HG02610 (cell line): ENCODE data around the gene NXPE4.
"Not testable (repeated sequence)": the region's sequence is repeated elsewhere in the genome, so short reads cannot be mapped to it uniquely, and the experiment has no call there.

Experiments
- ATAC-seq: cut with Tn5 transposase; IDR thresholded peaks from one replicate; pipeline ENCODE4 v1.9.1; 2021; ENCODE audit warnings: mild to moderate bottlenecking, moderate library complexity; ENCODE audit not compliant: unreplicated experiment

NXPE4 gene

DNA sequence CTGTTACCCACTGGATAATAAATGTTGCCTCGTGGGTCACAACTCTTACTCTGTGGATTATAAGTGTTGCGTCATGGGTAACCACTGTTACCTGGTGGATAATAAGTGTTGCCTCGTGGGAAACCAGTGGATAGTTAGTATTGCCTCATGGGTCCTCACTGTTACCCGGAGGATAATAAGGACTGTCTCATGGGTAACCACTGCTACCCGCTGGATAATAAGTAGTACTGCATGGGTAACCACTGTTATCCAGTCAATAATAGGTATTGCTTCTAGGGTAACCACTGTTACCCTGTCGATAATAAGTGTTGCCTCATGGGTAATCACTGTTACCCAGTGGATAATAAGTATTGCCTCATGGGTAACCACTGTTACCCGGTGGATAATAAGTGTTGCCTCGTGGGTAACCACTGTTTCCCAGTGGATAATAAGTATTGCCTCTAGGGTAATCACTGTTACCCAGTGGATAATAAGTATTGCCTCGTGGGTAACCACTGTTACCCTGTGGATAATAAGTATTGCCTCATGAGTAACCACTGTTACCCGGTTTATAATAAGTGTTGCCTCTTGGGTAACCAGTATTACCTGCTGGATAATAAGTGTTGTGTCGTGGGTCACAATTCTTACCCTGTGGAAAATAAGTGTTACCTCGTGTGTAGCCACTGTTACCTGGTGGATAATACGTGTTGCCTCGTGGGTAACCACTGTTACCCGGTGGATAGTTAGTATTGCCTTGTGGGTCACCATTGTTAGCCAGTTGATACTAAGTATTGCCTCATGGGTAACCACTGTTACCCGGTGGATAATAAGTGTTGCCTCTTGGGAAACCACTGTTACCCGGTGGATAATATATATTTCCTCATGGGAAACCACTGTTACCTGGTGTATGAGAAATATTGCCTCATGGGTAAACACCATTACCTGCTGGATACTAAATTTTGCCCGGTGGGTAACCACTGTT, 15.7 kb upstream of the NXPE4 start:
- ATAC-seq = no peak

DNA sequence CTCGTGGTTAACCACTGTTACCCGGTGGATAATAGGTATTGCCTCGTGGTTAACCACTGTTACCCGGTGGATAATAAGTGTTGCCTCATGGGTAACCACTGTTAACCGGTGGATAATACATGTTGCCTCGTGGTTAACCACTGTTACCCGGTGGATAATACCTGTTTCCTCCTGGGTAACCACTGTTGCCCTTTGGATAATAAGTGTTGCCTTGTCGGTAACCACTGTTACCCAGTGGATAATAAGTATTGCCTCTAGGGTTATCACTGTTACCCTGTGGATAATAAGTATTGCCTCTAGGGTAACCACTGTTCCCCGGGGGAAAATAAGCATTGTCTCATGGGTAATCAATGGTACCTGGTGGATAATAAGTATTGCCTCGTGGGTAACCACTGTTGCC, 15.0 kb upstream of the NXPE4 start:
- no peak for ATAC-seq

DNA sequence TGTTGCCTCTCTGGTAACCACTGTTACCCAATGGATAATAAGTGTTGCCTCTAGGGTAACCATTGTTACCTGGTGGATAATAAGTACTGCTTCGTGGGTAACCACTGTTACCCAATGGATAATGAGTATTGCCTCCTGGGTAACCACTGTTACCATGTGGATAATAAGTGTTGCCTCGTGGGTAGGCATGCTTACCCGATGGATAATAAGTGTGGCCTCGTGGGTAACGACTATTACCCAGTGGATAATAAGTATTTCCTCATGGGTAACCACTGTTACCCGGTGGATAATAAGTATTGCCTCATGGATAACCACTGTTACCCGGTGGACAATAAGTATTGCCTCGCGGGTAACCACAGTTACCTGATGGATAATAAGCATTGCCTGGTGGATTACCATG, 13.8 kb upstream of the NXPE4 start:
- ATAC-seq = no peak

DNA sequence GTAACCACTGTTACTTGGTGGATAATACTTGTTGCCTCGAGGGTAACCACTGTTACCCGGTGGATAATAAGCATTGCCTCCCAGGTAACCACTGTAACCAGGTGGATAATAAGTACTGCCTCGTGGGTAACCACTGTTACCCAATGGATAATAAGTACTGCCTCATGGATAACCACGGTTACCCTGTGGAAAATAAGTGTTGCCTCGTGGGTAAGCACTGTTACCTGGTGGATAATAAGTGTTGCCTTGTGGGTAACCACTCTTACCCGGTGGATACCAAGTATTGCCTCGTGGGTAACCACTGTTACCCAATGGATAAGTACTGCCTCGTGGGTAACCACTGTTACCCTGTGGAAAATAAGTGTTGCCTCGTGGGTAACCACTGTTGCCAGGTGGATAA, 13.0 kb upstream of the NXPE4 start:
- ATAC-seq = not testable (repeated sequence)

DNA sequence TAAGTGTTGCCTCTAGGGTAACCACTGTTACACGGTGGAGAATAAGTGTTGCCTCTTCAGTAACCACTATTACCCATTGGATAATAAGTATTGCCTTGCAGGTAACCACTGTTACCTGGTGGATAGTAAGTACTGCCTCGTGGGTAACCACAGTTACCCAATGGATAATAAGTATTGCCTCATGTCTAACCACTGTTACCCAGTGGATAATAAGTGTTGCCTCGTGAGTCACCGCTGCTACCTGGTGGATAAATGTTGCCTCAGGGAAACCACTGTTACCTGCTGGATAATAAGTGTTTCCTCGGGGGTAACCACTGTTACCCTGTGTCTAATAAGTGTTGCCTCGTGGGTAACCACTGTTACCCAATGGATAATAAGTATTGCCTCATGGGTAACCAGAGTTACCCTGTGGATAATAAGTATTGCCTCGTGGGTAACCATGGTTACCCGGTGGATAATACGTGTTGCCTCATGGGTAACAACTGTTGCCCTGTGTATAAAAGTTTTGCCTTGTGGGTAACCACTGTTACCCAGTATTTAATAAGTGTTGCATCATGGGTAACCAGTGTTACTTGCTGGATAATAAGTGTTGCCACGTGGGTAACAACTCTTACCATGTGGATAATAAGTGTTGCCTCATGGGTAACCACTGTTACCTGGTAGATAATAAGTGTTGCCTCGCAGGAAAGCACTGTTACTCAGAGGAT, 12.3 kb upstream of the NXPE4 start:
- no peak for ATAC-seq

DNA sequence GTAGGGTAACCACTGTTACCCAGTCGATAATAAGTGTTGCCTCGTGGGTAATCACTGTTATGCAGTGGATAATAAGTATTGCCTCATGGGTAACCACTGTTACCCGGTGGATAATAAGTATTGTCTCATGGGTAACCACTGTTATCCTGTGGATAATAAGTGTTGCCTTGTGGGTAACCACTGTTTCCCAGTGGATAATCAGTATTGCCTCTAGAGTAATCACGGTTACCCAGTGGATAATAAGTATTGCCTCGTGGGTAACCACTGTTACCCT, 11.2 kb upstream of the NXPE4 start:
- ATAC-seq = not testable (repeated sequence)

DNA sequence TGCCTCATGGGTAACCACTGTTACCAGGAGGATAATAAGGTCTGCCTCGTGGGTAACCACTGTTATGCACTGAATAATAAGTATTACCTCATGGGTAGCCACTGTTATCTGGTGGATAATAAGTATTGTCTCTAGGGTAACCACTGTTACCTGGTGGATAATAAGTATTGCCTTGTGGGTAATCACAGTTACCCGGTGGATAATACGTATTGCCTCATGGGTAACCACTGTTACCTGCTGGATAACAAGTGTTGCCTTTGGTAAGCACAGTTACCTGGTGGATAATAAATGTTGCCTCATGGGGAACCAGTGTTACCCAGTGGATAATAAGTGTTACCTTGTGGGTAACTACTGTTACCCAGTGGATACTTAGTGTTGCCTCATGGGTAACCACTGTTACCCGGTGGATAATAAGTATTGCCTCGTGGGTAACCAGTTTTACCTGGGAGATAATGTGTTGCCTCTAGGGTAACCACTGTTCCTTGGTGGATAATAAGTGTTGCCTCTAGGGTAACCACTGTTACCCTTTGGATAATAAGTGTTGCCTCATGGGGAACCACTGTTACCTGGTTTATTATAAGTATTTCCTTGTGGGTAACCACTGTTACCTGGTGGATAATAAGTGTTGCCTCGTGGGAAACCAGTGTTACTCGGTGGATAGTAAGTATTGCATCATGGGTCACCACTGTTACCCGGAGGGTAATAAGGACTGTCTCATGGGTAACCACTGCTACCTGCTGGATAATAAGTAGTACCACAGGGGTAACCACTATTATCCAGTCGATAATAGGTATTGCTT, 10.6 kb upstream of the NXPE4 start:
- ATAC-seq = no peak

DNA sequence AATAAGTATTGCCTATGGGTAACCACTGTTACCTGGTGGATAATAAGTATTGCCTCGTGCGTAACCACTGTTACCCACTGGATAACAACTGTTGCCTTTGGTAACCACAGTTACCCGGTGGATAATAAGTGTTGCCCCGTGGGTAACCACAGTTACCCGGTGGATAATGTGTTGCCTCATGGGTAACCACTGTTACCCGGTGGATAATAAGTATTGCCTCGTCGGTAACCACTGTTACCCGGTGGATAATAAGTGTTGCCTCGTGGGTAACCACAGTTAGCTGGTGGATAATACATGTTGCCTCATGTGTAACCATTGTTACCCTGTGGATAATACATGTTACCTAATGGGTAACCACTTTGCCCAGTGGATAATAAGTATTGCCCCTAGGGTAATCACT, 9.8 kb upstream of the NXPE4 start:
- ATAC-seq = no peak

DNA sequence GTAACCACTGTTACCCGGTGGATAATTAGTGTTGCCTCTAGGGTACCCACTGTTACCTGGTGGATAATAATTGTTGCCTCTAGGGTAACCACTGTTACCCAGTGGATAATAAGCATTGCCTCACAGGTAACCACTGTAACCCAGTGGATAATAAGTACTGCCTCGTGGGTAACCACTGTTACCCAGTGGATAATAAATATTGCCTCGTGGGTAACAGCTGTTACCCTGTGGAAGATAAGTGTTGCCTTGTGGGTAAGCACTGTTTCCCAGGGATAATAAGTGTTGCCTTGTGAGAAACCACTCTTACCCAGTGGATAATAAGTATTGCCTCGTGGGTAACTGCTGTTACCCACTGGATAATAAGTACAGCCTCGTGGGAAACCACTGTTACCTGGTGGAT, 9.3 kb upstream of the NXPE4 start:
- no peak for ATAC-seq

DNA sequence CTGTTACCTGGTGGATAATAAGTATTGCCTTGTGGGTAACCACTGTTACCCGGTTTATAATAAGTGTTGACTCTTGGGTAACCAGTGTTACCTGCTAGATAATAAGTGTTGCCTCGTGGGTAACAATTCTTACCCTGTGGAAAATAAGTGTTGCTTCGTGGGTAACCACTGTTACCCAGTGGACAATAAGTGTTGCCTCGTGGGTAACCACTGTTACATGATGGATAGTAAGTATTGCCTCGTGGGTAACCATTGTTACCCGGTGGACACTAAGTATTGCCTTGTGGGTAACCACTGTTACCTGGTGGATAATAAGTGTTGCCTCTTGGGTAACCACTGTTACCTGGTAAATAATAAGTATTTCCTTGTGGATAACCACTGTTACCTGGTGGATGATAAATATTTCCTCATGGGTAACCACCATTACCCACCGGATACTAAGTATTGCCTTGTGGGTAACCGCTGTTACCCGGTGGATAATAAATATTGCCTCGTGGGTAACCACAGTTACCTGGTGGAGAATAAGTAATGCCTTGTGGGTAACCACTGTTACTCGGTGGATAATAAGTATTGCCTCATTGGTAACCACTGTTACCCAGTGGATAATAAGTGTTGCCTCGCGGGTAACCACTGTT, 8.7 kb upstream of the NXPE4 start:
- no peak for ATAC-seq

DNA sequence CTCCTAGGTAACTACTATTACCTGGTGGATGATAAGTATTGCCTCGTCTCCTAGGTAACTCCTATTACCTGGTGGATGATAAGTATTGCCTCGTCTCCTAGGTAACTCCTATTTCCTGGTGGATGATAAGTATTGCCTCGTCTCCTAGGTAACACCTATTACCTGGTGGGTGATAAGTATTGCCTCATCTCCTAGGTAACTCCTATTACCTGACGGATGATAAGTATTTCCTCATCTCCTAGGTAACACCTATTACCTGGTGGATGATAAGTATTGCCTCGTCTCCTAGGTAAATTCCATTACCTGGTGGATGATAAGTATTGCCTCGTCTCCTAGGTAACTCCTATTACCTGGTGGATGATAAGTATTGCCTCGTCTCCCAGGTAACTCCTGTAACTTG, 7.6 kb upstream of the NXPE4 start:
- ATAC-seq = not testable (repeated sequence)

DNA sequence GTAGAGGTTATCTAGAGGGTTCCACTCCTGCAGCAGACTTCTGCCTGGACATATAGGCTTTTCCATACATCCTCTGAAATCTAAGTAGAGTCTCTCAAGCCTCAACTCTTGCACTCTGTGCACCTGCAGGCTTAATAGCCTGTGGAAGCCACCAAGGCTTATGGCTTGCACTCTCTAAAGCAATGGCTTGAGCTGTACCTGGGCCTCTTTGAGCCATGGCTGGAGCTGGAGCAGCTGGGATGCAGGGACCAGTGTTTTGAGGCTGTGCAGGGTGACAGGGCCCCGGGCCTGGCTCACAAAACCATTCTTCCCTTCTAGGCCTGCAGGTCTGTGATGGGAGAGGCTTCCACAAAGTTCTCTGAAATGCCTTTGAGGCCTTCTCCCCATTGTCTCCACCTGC, 2.9 kb upstream of the NXPE4 start:
- no peak for ATAC-seq

DNA sequence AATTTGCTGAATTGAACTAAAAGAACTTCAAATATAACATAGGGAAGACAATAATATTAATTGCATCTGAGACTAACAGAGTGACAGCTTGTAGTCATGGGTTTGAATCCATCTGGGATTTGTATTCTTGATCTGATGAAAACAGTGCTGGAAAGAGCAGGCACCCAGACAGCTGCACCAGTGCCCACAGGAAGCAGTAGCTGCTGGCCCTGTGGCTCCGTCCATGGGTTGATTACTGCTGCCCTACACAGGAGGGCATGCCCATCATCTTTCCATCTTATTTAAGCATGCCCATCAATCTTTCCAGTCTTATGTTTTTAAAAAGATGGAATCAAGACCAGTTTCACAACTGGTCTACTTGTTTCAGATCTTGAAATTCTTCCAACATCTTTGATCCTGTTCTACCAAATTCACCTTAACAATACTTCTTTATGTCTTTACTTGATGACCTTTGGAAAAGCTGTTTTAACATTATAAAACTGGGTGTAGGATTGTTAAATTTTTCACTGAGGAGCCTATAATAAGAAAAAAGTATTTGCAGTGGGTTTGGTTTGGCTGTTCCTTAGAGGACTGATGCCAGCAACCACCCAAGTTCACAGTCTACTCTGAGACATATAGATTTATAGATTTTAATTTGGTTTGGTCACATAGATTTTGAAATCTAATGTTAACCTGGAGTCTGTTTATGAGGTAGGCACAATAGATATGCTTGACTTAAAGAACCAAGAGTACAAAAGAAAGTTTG, 761 bp upstream of the NXPE4 start:
- no peak for ATAC-seq

DNA sequence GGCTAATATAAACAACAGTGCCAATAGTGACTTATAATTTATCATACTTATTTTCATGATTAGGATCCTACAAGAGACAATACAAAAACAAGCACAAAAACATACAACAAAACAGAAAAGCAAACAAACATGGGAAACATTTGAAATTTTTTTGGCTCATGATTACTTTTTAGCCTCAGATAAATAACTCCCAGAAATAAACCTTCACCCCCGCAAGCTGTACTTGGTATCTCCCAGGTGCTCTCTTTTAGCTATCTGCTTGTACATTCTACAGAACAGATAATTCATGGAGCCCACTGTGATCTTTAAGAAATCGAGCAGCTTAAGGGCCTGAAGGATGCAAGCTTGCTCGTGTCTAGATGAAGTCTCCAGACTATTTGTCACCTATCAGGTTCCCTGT, 883 bp downstream of the NXPE4 start:
- ATAC-seq = no peak

DNA sequence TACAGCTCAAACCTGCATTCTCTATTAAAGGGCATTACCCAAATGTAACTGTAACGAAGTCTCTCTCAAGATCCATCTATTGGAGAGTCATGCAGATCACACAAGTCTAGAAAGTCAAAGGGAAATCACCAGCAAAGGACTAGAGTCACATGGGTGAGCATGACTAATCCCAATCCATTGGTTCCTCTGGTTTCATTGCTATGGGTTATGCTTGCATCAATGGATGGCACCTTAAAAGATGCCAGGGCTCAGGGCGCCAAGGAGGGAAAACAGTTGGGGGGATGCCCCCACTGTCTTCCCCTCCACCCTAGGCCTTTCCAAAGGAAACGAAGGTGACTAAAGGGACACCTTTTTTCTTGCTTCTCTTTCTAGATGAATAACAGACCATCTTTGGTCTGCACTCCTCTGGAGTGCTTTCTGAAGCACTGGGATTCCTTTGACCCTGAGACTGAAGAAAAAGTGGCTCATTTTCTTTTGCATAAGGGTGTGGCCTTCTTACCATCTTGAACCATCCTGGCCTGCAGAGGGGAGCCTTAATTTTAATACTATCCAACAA, 8.1 kb downstream of the NXPE4 start:
- ATAC-seq = no peak

DNA sequence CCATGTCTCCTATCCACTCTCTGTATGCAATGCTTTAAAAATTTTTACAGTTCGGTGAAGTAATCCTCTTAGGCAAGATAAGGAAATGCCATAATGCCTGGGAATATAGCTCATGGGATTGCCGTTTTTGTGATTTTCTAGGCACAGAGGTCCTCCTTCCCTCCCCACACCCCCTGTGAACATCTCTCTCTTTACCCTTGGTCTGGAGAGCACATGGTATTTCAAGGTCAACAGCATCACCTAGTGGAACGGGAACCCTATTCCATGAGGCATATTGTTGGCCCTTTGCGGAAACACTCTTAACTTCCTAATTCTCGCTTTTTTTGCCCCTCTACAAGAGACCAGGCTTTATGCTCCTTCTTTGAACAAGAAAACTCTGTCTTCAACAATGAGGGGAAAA, 8.8 kb downstream of the NXPE4 start:
- no peak for ATAC-seq

DNA sequence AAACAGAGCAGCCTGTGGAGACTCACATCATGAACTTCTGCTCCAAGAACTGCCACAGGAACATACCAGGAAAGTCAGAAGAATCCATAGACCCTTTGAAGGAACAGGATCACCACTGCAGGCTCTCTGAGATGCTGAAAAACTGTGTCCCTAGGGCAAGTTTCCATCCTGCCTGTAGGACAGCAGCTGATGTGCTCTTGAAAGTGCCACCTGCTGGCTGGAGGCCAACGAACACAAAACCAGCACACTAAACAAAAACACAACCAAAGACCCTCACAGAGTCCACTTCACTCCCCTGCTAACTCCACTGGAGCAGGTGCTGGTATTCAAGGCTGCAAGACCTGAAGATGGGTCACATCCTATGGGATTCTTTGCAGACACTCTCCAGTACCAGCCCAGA, 23.9 kb downstream of the NXPE4 start:
- ATAC-seq = no peak

DNA sequence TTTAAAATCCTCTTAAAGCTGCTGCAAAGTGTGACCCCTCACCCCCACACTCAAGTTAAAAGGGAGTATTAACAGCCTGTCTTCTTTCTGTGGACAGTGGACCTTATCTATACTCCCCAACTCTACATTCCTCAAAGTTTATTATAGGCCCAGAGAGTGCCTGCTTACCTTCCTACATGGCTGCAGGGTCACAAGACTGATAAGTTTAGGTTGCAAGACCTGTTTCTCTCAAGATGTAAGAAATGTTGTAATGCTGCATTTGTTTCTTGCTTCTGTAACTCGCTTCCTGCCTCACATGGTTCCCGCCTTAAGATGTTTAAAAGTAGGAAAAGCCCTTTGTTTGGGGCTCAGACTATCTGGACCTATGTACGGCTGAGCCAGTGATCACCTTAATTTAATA, 25.8 kb downstream of the NXPE4 start:
- ATAC-seq = no peak

DNA sequence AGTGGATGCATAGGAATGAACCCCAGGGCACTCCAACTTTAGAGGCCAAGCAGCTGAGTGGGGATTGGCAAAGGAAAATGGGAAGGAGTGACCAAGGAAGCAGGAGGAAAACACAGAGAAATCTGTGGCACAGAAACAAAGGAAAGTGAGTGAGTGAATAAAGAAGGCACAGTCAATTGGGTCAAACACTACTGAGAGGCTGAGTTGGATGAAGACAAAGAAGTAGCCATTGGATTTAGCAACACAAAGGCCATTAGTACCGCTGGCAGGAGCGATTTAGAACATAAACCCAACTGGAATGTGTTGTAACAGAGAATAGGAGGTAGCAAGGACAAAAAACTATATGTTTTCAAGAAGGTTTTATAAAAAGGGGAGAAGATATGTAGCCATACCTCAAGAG, 29.3 kb downstream of the NXPE4 start:
- ATAC-seq = no peak

DNA sequence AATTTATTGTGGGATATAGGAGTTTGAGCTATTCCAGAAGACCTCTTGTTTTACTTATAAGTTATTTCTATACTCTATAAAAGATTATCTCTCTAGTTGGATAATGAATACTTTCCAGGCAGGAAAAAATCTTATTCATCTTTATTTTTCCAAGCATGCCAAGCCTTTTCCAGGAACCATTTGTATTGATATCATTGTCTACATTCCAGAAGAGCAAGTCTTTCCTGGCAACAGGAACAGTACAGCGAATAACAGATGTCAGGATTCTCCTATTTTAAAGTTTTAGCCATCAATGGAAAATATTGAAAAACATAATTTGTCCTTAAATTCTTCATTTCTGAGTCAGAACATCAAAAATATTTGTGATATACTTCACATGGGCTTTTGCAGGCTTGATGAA, 30.8 kb downstream of the NXPE4 start:
- ATAC-seq = no peak
